NB4 (cell line): Measurements from ENCODE around the gene BHLHE23.

Experiments used
- DNase-seq: peaks from one replicate; pipeline ENCODE4 v3.0.0; 2010; ENCODE audit warnings: low read depth
- H3K4me3 ChIP-seq: one replicate; pipeline ENCODE4 v1.5.1; 2011; ENCODE audit warnings: mild to moderate bottlenecking, low read depth, low read length, moderate library complexity
- CTCF ChIP-seq: IDR thresholded peaks from one replicate; pipeline ENCODE4 v1.5.1; 2012; ENCODE audit warnings: low read depth, low read length
- MYC ChIP-seq: IDR thresholded peaks from 2 replicates; pipeline ENCODE4 v1.6.1; 2011; ENCODE audit warnings: low read depth, low read length
- POLR2A ChIP-seq: IDR thresholded peaks from 2 replicates; pipeline ENCODE4 v1.6.1; 2011; ENCODE audit warnings: mild to moderate bottlenecking; ENCODE audit not compliant: insufficient read length; ENCODE audit errors: extremely low read depth
- TF ChIP-seq, protein P1 (sequence below): IDR thresholded peaks from 2 replicates; pipeline ENCODE4 v1.6.1; 2011; ENCODE audit warnings: low read depth, low read length

BHLHE23 gene

DNA sequence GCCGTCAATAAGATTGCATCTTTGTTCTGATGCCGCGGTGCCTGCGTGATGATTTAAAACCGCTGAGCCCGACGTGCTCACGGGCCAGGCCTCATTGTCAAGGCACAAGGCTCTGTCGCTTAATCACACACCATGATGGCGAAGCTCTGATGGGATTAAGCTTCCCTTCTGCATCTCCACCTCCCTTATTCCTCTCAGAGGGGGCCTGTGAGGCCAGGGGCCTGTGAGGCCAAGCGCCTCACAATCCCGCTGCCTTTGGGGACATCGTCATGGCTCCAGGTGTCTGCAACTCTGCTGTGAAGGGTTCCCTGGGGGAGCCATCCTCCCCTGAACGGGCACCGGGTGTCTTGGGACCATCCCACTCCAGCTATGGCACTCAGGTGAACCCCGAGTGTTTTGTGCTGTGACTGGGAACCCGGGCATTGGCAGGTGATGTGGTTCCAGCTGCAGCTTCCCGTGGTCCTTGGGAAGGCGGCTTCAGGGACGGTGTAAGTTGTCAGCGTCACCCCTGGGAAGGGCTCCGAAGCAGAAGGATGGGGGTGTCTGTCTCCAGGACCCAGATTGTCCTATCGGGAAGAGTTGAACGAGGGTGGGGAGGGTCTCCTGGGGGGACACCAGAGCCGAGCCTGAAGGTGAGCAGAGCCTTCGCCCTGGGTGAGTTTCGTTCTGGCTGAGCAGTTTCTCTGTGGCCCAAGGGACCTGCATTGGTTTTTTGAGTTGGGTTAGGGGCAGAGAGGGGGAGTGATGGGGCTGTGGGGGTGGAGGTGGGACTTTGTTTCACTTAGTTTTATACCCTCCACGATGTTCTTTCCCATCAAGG lies 18.0 kb upstream of the BHLHE23 start:
- TF ChIP-seq POLR2A (no peak), CTCF (no peak), MYC (no peak)
- TF ChIP-seq, protein P1, sequence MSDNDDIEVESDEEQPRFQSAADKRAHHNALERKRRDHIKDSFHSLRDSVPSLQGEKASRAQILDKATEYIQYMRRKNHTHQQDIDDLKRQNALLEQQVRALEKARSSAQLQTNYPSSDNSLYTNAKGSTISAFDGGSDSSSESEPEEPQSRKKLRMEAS = no peak
- no peak overlapping the region for H3K4me3 ChIP-seq
- no peak for DNase-seq

- no peak for DNase-seq
- no peak overlapping the region for H3K4me3 ChIP-seq
- no peak for TF ChIP-seq CTCF
- no peak for TF ChIP-seq MYC
- no peak for TF ChIP-seq POLR2A
- TF ChIP-seq, protein P1 = no peak
Observed at GRCh38 chr20:63023936-63024571, 17.3 kb upstream of the BHLHE23 start.

DNA sequence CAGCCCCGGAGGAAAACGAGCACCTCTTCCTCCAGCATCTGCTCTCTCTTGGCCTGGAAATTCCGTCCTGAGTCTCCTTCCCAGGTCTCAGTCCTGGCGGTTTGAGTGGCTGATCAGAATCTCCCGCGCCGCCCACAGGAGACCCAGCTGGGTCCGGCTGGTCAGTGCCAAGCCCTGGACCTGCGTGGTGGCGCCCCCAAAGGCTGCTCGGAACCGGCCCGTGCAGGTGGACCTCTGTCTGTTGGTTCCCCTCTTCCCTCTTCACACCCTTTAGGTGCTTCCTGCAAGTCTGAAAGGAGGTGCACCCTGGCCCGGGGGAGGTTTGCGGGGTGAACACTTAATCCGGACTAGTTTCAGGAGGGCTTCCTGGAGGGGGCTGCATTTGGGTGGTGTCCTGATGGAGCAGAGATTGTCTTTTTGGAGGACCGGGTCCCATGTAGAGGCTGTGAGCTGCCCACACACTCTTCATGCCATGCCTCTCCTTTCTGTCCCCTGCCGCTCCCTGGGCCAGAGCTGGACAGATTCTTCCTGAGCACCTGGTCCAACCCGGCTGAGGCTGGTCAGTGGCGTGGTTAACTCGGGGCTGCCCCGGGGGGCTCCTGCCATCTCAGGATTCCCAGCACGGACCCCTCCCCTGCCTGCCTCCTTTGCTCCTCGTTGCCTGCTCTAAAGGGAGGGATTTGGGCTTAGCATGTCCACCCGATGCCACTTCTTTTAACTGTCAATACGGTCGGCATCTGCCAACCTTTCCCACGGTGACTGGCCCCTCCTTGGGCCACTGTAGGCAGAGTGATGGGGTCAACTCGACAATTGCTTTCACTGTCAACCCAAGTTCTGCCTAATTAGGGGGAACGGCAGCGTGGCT lies 16.5 kb upstream of the BHLHE23 start:
- no peak overlapping the region for H3K4me3 ChIP-seq
- TF ChIP-seq, protein P1 = no peak
- no peak for TF ChIP-seq CTCF
- no peak for TF ChIP-seq POLR2A
- no peak for TF ChIP-seq MYC
- DNase-seq = no peak

- H3K4me3 ChIP-seq = no peak overlapping the region
- TF ChIP-seq CTCF = no peak
- TF ChIP-seq, protein P1 = no peak
- TF ChIP-seq MYC = no peak
- no peak for TF ChIP-seq POLR2A
- DNase-seq = no peak
Observed at GRCh38 chr20:63022501-63022900, 15.7 kb upstream of the BHLHE23 start.

DNA sequence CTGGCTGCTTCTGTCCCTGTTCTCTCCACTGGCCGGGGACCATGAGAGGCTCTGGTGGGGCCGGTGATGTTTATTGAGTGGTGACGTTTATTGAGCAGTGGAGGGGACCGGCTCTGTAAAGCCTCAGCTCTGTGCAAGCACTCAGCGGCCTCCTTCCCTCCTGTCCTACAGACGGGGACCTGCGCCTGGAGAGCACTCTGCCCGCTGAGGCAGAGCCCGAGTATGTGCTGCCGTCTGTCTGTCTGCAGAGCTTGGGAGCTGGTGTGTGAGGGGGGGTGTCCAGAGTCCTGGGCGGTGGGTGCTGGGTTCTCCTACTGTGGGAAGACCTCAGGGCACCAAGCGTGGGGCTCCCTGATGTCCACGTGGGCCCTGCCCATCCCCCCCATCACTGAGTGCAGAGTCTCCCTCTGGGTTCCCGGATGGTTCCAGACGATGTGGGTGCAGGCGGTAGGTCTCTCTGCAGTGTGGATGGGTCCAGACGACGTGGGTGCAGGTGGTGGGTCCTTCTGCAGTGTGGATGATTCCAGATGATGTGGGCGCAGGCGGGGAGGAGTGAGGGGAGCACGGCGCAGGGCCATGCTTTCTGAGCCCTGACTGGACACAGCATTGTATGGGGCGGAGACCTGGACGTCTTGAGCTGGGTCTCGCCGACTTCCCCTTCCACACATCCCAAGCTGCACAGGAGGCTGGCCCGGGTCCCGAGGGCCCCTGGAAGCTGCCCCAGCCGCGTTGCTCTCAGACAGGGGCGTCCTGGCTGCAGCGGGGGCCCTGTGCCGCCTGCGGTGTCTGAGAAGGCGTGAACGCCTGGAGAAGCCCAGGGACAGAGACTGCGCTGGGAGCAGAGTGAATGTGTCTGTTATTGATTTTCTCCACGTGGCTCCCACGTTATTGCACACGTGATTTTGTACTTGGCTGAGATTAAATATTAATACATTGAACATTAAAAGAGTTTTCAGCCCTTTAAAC lies 14.9 kb upstream of the BHLHE23 start:
- no peak overlapping the region for H3K4me3 ChIP-seq
- TF ChIP-seq, protein P1 = 0 out of 2 replicates have a peak, but pooled peaks have one; percentile 23
- TF ChIP-seq POLR2A (no peak), MYC (no peak)
- no peak for DNase-seq
